HG02623 (cell line): ENCODE results near the gene TCF7L2.

Experiments
- ATAC-seq: cut with Tn5 transposase; IDR thresholded peaks from one replicate; pipeline ENCODE4 v1.9.1; 2021; ENCODE audit warnings: moderate library complexity; ENCODE audit not compliant: unreplicated experiment

The TCF7L2 gene

GRCh38 chr10:112946649-112947048 lies 3.4 kb upstream of the TCF7L2 start:
- no peak for ATAC-seq

GRCh38 chr10:112948196-112948595 lies 1.9 kb upstream of the TCF7L2 start:
- no peak for ATAC-seq

GRCh38 chr10:112949143-112949823 lies 764 bp upstream of the TCF7L2 start:
- no peak for ATAC-seq

GRCh38 chr10:112950714-112951358 lies 789 bp downstream of the TCF7L2 start:
- ATAC-seq: no peak

- no peak for ATAC-seq
These were observed 1.6 kb downstream of the TCF7L2 start for GRCh38 chr10:112951359-112952281.

- no peak for ATAC-seq
These were observed 2.5 kb downstream of the TCF7L2 start for GRCh38 chr10:112952282-112953173.

GRCh38 chr10:112953174-112954159 lies 3.4 kb downstream of the TCF7L2 start:
- no peak for ATAC-seq

- ATAC-seq: no peak
These were observed 5.0 kb downstream of the TCF7L2 start for GRCh38 chr10:112954974-112955581.

GRCh38 chr10:112955582-112956421 lies 5.8 kb downstream of the TCF7L2 start:
- ATAC-seq: no peak

GRCh38 chr10:112956631-112957350 lies 6.7 kb downstream of the TCF7L2 start:
- ATAC-seq: no peak

GRCh38 chr10:112957640-112958092 lies 7.6 kb downstream of the TCF7L2 start:
- ATAC-seq: no peak

- ATAC-seq: no peak
These were observed 8.4 kb downstream of the TCF7L2 start for GRCh38 chr10:112958275-112958995.

- ATAC-seq: no peak
These were observed 9.3 kb downstream of the TCF7L2 start for GRCh38 chr10:112959207-112959838.

GRCh38 chr10:112960151-112960681 lies 10.2 kb downstream of the TCF7L2 start:
- ATAC-seq: no peak

GRCh38 chr10:112961609-112962008 lies 11.6 kb downstream of the TCF7L2 start:
- no peak for ATAC-seq

GRCh38 chr10:112962343-112962742 lies 12.3 kb downstream of the TCF7L2 start:
- no peak for ATAC-seq
